ENCODE results near the gene TECPR1.

DNA sequence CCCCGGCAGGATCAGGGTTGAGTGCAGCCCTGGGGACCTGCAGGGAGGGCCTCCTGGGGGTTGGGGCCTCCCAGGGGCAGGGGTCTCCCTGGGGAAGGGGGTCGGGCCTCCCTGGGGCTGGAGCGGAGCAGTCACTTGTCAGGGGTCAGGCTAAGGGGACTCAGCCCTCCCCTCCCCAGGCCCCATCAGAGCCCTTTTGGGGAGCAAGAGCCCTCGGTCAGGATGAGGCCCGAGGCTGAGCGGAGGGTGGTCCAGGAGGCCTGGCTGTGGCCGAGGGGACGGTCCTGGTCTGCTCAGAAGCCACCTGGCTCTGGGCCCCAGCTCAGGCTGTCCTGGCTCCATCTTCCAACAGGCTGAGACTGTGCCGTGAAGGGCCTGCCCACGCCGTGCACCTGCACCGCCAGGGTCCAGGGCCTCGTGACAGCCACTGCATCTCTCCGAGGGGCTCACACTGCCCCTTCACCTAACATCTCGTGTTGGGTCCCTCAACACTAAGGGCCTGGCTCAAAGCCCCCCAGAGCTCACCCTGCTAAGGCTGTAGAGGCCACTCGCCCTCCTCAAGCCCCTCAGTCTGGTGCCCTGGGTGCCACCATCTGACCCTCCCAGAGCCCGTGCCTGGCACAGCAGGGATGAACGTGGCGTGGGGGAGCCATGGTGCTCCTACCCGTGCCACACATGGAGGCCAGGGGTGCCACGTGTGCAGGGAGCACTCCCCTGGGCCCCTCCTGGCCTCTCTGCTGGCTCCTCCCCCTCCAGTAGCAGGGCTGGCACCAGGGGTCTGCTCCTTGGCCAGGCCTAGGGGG, 27.9 kb downstream of the TECPR1 start:
- no peak for TF ChIP-seq CTCF (IDR thresholded peaks at IDR 0.05; ENCODE audit: low read depth, low read length, poor library complexity, severe bottlenecking)
- no peak for TF ChIP-seq EZH2phosphoT487 (IDR thresholded peaks at IDR 0.05; ENCODE audit: borderline replicate concordance, low read length)
